Activated naive CD8-positive, alpha-beta T cell (primary cell): ENCODE results near the gene KAZN.

Experiments used
- H3K27ac Mint-ChIP-seq: one replicate; pipeline ENCODE4 v1.8.0; 2021; ENCODE audit warnings: mixed read lengths
- H3K27me3 Mint-ChIP-seq: one replicate; pipeline ENCODE4 v1.8.0; 2021; ENCODE audit warnings: mixed read lengths
- H3K36me3 Mint-ChIP-seq: one replicate; pipeline ENCODE4 v1.8.0; 2021; ENCODE audit warnings: mixed read lengths
- H3K4me1 Mint-ChIP-seq: one replicate; pipeline ENCODE4 v1.8.0; 2021; ENCODE audit warnings: low read depth, mixed read lengths
- H3K4me3 Mint-ChIP-seq: one replicate; pipeline ENCODE4 v1.8.0; 2021; ENCODE audit warnings: mild to moderate bottlenecking, mixed read lengths
- H3K9me3 Mint-ChIP-seq: one replicate; pipeline ENCODE4 v1.8.0; 2021; ENCODE audit warnings: low read depth, mixed read lengths

KAZN gene

GRCh38 chr1:14783592-14783886 is 185.1 kb downstream of the KAZN start:
- Mint-ChIP-seq H3K27me3 (no peaks in the 10 kb centered on the region), H3K4me3 (no peak overlapping the region), H3K27ac (no peak overlapping the region), H3K36me3 (no peaks in the 10 kb centered on the region), H3K9me3 (no peaks in the 10 kb centered on the region), H3K4me1 (no peaks in the 10 kb centered on the region)

- Mint-ChIP-seq H3K27me3 (no peaks in the 10 kb centered on the region), H3K36me3 (no peaks in the 10 kb centered on the region), H3K4me1 (no peaks in the 10 kb centered on the region), H3K4me3 (no peak overlapping the region), H3K9me3 (no peaks in the 10 kb centered on the region), H3K27ac (no peak overlapping the region)
These were observed 186.6 kb downstream of the KAZN start for GRCh38 chr1:14784790-14785773.

- H3K4me3 Mint-ChIP-seq: no peak overlapping the region
- no peaks in the 10 kb centered on the region for H3K4me1 Mint-ChIP-seq
- H3K27me3 Mint-ChIP-seq: no peaks in the 10 kb centered on the region
- H3K36me3 Mint-ChIP-seq: no peaks in the 10 kb centered on the region
- H3K27ac Mint-ChIP-seq: no peak overlapping the region
- H3K9me3 Mint-ChIP-seq: no peaks in the 10 kb centered on the region
These were observed 187.7 kb downstream of the KAZN start for GRCh38 chr1:14786109-14786675.

GRCh38 chr1:14786681-14787080 is 188.2 kb downstream of the KAZN start:
- no peaks in the 10 kb centered on the region for H3K4me1 Mint-ChIP-seq
- H3K36me3 Mint-ChIP-seq: no peaks in the 10 kb centered on the region
- no peaks in the 10 kb centered on the region for H3K27me3 Mint-ChIP-seq
- H3K4me3 Mint-ChIP-seq: no peak overlapping the region
- no peaks in the 10 kb centered on the region for H3K9me3 Mint-ChIP-seq
- H3K27ac Mint-ChIP-seq: no peak overlapping the region

- Mint-ChIP-seq H3K36me3 (no peaks in the 10 kb centered on the region), H3K4me3 (no peak overlapping the region), H3K4me1 (no peaks in the 10 kb centered on the region), H3K27me3 (no peaks in the 10 kb centered on the region), H3K9me3 (no peaks in the 10 kb centered on the region), H3K27ac (no peak overlapping the region)
These were observed 189.1 kb downstream of the KAZN start for GRCh38 chr1:14787604-14788003.

- Mint-ChIP-seq H3K27me3 (no peaks in the 10 kb centered on the region), H3K36me3 (no peaks in the 10 kb centered on the region), H3K27ac (no peak overlapping the region), H3K9me3 (no peaks in the 10 kb centered on the region), H3K4me3 (no peak overlapping the region), H3K4me1 (no peaks in the 10 kb centered on the region)
These were observed 189.6 kb downstream of the KAZN start for GRCh38 chr1:14788080-14788479.

- Mint-ChIP-seq H3K9me3 (no peaks in the 10 kb centered on the region), H3K27me3 (no peaks in the 10 kb centered on the region), H3K36me3 (no peaks in the 10 kb centered on the region), H3K27ac (no peak overlapping the region), H3K4me1 (no peaks in the 10 kb centered on the region), H3K4me3 (no peak overlapping the region)
These were observed 192.5 kb downstream of the KAZN start for GRCh38 chr1:14790982-14791381.

- Mint-ChIP-seq H3K4me3 (no peak overlapping the region), H3K9me3 (no peaks in the 10 kb centered on the region), H3K4me1 (no peaks in the 10 kb centered on the region), H3K36me3 (no peaks in the 10 kb centered on the region), H3K27me3 (no peaks in the 10 kb centered on the region), H3K27ac (no peak overlapping the region)
These were observed 193.2 kb downstream of the KAZN start for GRCh38 chr1:14791654-14792053.

GRCh38 chr1:14794136-14794768 is 195.8 kb downstream of the KAZN start:
- Mint-ChIP-seq H3K9me3 (no peaks in the 10 kb centered on the region), H3K27me3 (no peaks in the 10 kb centered on the region), H3K4me3 (no peak overlapping the region), H3K27ac (no peak overlapping the region), H3K4me1 (no peaks in the 10 kb centered on the region), H3K36me3 (no peaks in the 10 kb centered on the region)

GRCh38 chr1:14794906-14795305 is 196.4 kb downstream of the KAZN start:
- Mint-ChIP-seq H3K4me3 (no peak overlapping the region), H3K9me3 (no peaks in the 10 kb centered on the region), H3K27ac (no peak overlapping the region), H3K36me3 (no peaks in the 10 kb centered on the region), H3K27me3 (no peaks in the 10 kb centered on the region), H3K4me1 (no peaks in the 10 kb centered on the region)

GRCh38 chr1:14795589-14795988 is 197.1 kb downstream of the KAZN start:
- no peaks in the 10 kb centered on the region for H3K4me1 Mint-ChIP-seq
- H3K27ac Mint-ChIP-seq: no peak overlapping the region
- H3K9me3 Mint-ChIP-seq: no peaks in the 10 kb centered on the region
- H3K4me3 Mint-ChIP-seq: no peak overlapping the region
- no peaks in the 10 kb centered on the region for H3K27me3 Mint-ChIP-seq
- no peaks in the 10 kb centered on the region for H3K36me3 Mint-ChIP-seq

- Mint-ChIP-seq H3K4me1 (no peaks in the 10 kb centered on the region), H3K27ac (no peak overlapping the region), H3K9me3 (no peaks in the 10 kb centered on the region), H3K36me3 (no peaks in the 10 kb centered on the region), H3K27me3 (peaks cover 1% of the 10 kb centered on the region), H3K4me3 (no peak overlapping the region)
These were observed 201.5 kb downstream of the KAZN start for GRCh38 chr1:14800014-14800413.

- H3K4me3 Mint-ChIP-seq: no peak overlapping the region
- no peak overlapping the region for H3K27ac Mint-ChIP-seq
- H3K27me3 Mint-ChIP-seq: peaks cover 1% of the 10 kb centered on the region
- H3K4me1 Mint-ChIP-seq: no peaks in the 10 kb centered on the region
- H3K9me3 Mint-ChIP-seq: no peaks in the 10 kb centered on the region
- no peaks in the 10 kb centered on the region for H3K36me3 Mint-ChIP-seq
These were observed 202.1 kb downstream of the KAZN start for GRCh38 chr1:14800500-14801076.

- peaks cover 2% of the 10 kb centered on the region for H3K4me1 Mint-ChIP-seq
- H3K27me3 Mint-ChIP-seq: peaks cover 1% of the 10 kb centered on the region
- no peaks in the 10 kb centered on the region for H3K36me3 Mint-ChIP-seq
- H3K9me3 Mint-ChIP-seq: peaks cover 4% of the 10 kb centered on the region
- no peak overlapping the region for H3K27ac Mint-ChIP-seq
- no peak overlapping the region for H3K4me3 Mint-ChIP-seq
These were observed 204.7 kb downstream of the KAZN start for GRCh38 chr1:14803002-14803789.
